Measurements from ENCODE around the gene VIPR2. TPM values are rescaled to one million over a fixed set of nuclear protein-coding genes. Genes with fewer than 3 reads are reported as not detected.
"Not testable (repeated sequence)": the region's sequence is repeated elsewhere in the genome, so short reads cannot be mapped to it uniquely, and the experiment has no call there.

The VIPR2 gene
- total RNA-seq, 1 donor from 2014 or later = 1.6 TPM

DNA sequence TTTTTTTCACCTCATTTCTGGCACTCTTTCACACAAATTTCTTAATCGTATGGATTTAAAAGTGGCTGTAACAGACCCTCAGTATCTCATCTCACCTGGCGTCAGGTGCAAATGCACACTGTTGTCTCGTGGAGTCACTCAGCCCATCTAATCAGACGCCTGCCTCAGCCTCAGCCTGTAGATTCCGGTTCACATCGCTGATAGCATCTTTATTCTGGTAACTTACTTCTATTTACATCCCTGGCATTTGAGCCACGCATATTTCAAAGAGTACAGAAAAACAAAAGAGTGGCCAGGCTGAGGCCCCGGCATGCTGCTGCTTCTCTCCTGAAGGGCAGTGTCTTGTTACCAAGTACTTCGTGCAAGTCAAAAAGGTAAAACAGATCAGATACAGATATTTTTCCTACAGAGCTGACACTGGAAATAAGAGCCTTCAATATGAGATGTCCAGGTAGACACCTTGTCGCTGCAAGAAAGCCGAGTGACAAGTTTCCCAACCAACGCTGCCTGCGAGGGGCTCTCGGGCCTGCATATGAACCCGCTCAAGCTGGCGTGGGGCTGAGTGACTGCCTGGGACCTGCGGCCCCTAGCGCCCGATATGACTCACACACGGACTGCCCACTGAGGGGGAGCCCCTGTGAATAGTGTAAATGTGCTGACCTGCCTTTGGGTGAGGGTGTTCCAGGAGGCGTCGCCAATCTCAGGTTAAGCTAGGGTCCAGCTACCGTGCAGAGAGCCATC is 4.3 kb downstream of the VIPR2 start:
- Mint-ChIP-seq H3K4me3 (no peak overlapping the region), H3K27me3 (peaks cover 29% of the 10 kb centered on the region), H3K27ac (no peak overlapping the region), H3K4me1 (peaks cover 3% of the 10 kb centered on the region), H3K9me3 (no peaks in the 10 kb centered on the region), H3K36me3 (ENCODE audit: low read depth) (no peaks in the 10 kb centered on the region)
- intact Hi-C loops (cut with micrococcal nuclease) = loop anchor here (10.0 kb wide), 1 partner anchor 136 kb away; no protein-coding TSS in a partner anchor
- no peak for DNase-seq

- Mint-ChIP-seq H3K36me3 (ENCODE audit: low read depth) (no peaks in the 10 kb centered on the region), H3K27me3 (peaks cover 26% of the 10 kb centered on the region), H3K4me1 (peaks cover 3% of the 10 kb centered on the region), H3K27ac (no peak overlapping the region), H3K4me3 (no peak overlapping the region), H3K9me3 (no peaks in the 10 kb centered on the region)
- intact Hi-C loops (cut with micrococcal nuclease) = loop anchor here (10.0 kb wide), 1 partner anchor 135 kb away; no protein-coding TSS in a partner anchor
- no peak for DNase-seq
Observed at GRCh38 chr7:159139639-159140038, 5.0 kb downstream of the VIPR2 start.

GRCh38 chr7:159139202-159139601 is 5.5 kb downstream of the VIPR2 start:
- Mint-ChIP-seq H3K4me3 (no peak overlapping the region), H3K36me3 (ENCODE audit: low read depth) (no peaks in the 10 kb centered on the region), H3K4me1 (peaks cover 3% of the 10 kb centered on the region), H3K27ac (no peak overlapping the region), H3K27me3 (peaks cover 26% of the 10 kb centered on the region), H3K9me3 (no peaks in the 10 kb centered on the region)
- no peak for DNase-seq
- intact Hi-C loops (cut with micrococcal nuclease) = no loop called here

DNA sequence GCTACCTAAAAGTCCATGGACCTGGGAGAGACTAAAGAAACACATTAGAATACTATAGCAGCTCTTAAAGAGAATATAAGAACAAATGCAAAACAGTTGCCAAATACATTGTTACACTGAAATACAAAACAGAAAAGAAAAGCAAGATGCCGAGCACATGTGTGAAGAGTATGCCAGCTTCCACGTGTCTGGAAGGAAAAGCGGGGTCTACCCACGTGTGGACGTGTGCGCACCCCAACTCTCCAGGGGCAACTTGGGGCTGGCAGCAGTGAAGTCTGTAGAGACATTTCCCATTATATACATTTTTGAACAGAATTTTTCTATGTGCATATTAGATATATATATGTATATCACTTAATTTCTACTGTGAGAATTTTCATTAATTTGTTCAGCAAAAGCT is 6.2 kb downstream of the VIPR2 start:
- intact Hi-C loops (cut with micrococcal nuclease) = no loop called here
- H3K27ac Mint-ChIP-seq = no peak overlapping the region
- no peaks in the 10 kb centered on the region for H3K36me3 Mint-ChIP-seq (ENCODE audit: low read depth)
- H3K4me3 Mint-ChIP-seq = no peak overlapping the region
- peaks cover 19% of the 10 kb centered on the region for H3K27me3 Mint-ChIP-seq
- no peak for DNase-seq
- peaks cover 3% of the 10 kb centered on the region for H3K4me1 Mint-ChIP-seq
- no peaks in the 10 kb centered on the region for H3K9me3 Mint-ChIP-seq

DNA sequence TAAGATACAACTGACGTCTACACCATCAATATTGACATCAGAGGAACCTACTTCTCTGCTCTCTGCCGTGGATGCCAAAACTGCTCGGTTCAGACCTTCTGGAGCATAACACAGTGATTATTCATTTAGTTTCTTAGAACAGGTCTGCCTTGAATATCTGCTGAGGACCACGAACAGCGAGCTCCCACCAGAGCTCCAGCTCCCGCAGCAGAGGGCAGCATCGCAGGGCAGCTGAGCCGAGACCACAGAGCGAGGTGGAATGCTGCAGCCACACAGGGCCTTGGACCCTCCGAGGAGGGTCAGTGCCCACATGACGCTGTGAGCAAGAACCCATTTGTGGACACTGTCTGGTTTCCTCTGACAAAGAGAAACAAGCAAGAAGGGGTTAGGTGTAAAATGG is 6.8 kb downstream of the VIPR2 start:
- Mint-ChIP-seq H3K4me3 (no peak overlapping the region), H3K27me3 (peaks cover 16% of the 10 kb centered on the region), H3K4me1 (peaks cover 2% of the 10 kb centered on the region), H3K36me3 (ENCODE audit: low read depth) (no peaks in the 10 kb centered on the region), H3K27ac (no peak overlapping the region), H3K9me3 (no peaks in the 10 kb centered on the region)
- no peak for DNase-seq
- intact Hi-C loops (cut with micrococcal nuclease) = no loop called here

DNA sequence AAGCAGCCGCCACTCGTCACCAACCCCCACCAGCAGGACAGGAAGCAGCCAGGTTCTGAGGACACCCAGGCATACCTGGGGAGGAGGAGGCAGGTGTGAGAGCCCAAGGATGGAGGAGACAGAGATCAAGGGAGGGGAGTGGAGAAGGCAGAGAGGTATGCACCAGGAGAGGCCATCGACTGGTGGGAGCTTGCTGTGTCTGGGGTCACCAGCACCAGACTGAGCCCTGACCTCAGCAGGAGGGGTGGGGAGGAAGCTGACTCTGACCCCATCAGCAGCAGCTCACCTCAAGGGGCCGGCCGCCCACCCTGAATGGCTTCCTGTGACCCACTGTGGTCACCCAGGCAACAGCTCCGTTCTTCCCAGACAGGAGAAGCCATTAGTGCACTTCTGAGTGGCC is 7.8 kb downstream of the VIPR2 start:
- H3K27me3 Mint-ChIP-seq = peaks cover 6% of the 10 kb centered on the region
- no peak overlapping the region for H3K4me3 Mint-ChIP-seq
- H3K4me1 Mint-ChIP-seq = no peaks in the 10 kb centered on the region
- no peaks in the 10 kb centered on the region for H3K36me3 Mint-ChIP-seq (ENCODE audit: low read depth)
- H3K9me3 Mint-ChIP-seq = no peaks in the 10 kb centered on the region
- no peak overlapping the region for H3K27ac Mint-ChIP-seq
- DNase-seq = no peak
- intact Hi-C loops (cut with micrococcal nuclease) = no loop called here

DNA sequence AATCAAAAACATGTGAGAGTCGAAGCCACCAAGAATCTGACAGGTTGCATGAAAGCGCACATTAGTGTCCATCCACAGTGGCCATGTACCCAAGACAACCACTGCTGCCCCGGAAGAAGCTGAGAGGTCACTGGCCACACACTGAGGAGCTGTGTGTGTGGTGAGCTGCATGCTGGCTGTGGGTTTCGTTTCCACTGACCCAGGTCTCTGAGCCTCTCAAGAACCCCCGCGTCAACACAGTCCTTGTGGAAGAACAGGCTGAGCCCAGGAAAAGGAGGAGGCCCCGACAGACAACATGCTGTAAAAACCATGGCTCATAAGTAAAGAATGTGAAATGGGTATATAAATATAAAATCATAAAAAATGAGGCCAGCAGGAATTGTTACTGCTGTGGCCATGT is 8.2 kb downstream of the VIPR2 start:
- Mint-ChIP-seq H3K36me3 (ENCODE audit: low read depth) (no peaks in the 10 kb centered on the region), H3K27ac (no peak overlapping the region), H3K4me3 (no peak overlapping the region), H3K4me1 (no peaks in the 10 kb centered on the region), H3K27me3 (peaks cover 5% of the 10 kb centered on the region), H3K9me3 (no peaks in the 10 kb centered on the region)
- no peak for DNase-seq
- intact Hi-C loops (cut with micrococcal nuclease) = no loop called here

GRCh38 chr7:159136013-159136412 is 8.7 kb downstream of the VIPR2 start:
- Mint-ChIP-seq H3K36me3 (ENCODE audit: low read depth) (no peaks in the 10 kb centered on the region), H3K4me1 (no peaks in the 10 kb centered on the region), H3K4me3 (no peak overlapping the region), H3K27ac (no peak overlapping the region), H3K9me3 (no peaks in the 10 kb centered on the region), H3K27me3 (peaks cover 5% of the 10 kb centered on the region)
- no peak for DNase-seq
- intact Hi-C loops (cut with micrococcal nuclease) = no loop called here

GRCh38 chr7:159132670-159133443 is 11.8 kb downstream of the VIPR2 start:
- H3K27ac Mint-ChIP-seq; intact Hi-C loops (cut with micrococcal nuclease); H3K27me3 Mint-ChIP-seq; H3K36me3 Mint-ChIP-seq (ENCODE audit: low read depth); H3K9me3 Mint-ChIP-seq; H3K4me1 Mint-ChIP-seq; H3K4me3 Mint-ChIP-seq; DNase-seq: not testable (repeated sequence)

DNA sequence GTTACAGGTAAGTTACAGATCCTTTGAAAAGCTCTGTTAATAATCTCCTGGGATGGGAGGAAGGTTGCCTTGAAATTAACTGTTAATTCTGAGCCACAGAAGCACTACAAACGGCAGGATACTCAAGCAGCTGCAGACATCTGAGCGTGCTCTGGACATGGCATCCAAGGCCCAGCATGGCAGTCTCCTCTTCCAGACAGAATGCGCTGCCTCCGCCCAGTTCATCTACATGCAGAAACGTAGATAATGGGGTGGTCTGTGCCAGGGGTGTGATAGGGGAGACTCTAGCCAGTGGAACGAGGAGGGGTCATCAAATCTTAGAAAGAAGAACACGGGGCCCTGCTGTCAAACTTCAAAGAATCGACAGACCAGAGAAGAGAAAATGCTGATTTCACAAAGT is 13.8 kb downstream of the VIPR2 start:
- Mint-ChIP-seq H3K4me1 (no peaks in the 10 kb centered on the region), H3K27me3 (peaks cover 4% of the 10 kb centered on the region), H3K36me3 (ENCODE audit: low read depth) (no peaks in the 10 kb centered on the region), H3K4me3 (no peak overlapping the region), H3K27ac (no peak overlapping the region), H3K9me3 (no peaks in the 10 kb centered on the region)
- no peak for DNase-seq
- intact Hi-C loops (cut with micrococcal nuclease) = no loop called here

GRCh38 chr7:159130199-159130775 is 14.4 kb downstream of the VIPR2 start:
- intact Hi-C loops (cut with micrococcal nuclease) = no loop called here
- Mint-ChIP-seq H3K4me3 (no peak overlapping the region), H3K36me3 (ENCODE audit: low read depth) (no peaks in the 10 kb centered on the region), H3K9me3 (no peaks in the 10 kb centered on the region), H3K27me3 (peaks cover 4% of the 10 kb centered on the region), H3K27ac (no peak overlapping the region), H3K4me1 (no peaks in the 10 kb centered on the region)
- DNase-seq = no peak

GRCh38 chr7:159128767-159129166 is 15.9 kb downstream of the VIPR2 start:
- no peak for DNase-seq
- Mint-ChIP-seq H3K4me3 (no peak overlapping the region), H3K9me3 (no peaks in the 10 kb centered on the region), H3K27me3 (peaks cover 10% of the 10 kb centered on the region), H3K36me3 (ENCODE audit: low read depth) (no peaks in the 10 kb centered on the region), H3K27ac (no peak overlapping the region), H3K4me1 (no peaks in the 10 kb centered on the region)
- intact Hi-C loops (cut with micrococcal nuclease) = no loop called here

DNA sequence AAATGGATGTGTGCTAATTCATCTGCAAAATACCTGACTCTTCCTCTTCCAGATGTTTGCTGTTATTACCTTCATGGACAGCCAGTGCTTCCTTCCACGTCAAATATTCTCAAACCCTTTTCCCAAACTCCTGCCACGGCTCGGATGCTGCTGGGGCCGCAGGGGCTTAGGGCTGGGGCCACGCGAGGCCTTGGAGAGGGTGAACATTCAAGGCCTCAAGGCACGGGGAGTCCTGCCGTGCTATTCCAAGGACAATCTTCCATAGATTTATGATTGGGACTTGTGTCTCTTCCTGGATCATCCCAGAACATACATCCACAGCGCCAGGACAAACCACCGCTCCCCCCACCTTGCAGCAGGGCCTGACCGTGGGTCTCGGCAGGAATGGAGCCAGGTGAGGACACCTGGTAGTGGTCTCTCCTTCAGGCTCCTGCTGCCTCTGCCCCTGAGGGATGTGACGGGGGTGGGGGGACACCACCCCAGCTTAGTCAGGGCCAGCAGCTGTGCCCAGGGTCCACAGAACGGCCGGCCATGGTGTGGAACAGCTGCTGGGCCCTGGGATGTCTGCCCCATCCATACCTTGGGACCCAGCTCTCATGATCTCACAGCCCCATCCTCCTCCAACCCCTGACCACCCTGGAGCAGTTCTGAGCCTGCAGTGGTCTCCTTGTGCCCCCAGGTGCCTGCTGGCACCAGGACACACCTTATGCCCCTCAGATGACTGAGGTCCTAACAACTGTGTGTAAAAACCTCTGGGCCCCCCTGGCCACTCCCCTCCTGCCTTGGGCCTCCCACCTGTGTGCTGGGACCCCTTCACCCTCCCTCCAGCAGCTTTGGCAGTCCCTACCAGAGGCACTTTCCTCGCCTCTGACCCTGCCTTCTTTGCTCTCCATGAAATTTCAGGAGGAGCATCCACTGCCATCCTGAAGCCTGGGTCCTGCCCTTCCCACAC is 16.7 kb downstream of the VIPR2 start:
- no peaks in the 10 kb centered on the region for H3K9me3 Mint-ChIP-seq
- peaks cover 11% of the 10 kb centered on the region for H3K27me3 Mint-ChIP-seq
- no peak overlapping the region for H3K4me3 Mint-ChIP-seq
- H3K36me3 Mint-ChIP-seq (ENCODE audit: low read depth) = no peaks in the 10 kb centered on the region
- DNase-seq = no peak
- intact Hi-C loops (cut with micrococcal nuclease) = no loop called here
- H3K4me1 Mint-ChIP-seq = no peaks in the 10 kb centered on the region
- H3K27ac Mint-ChIP-seq = no peak overlapping the region

All from activated CD4-positive, alpha-beta T cell treated with anti-CD3 and anti-CD28 coated beads, Interleukin-2, amount 10 ng/mL, durations not matched to agents 24 days and 14 days (primary cell).